HG02623 (cell line): ENCODE data around the gene ATM.
"Not testable (repeated sequence)": the region's sequence is repeated elsewhere in the genome, so short reads cannot be mapped to it uniquely, and the experiment has no call there.

ENCODE experiments used
- ATAC-seq: cut with Tn5 transposase; IDR thresholded peaks from one replicate; pipeline ENCODE4 v1.9.1; 2021; ENCODE audit warnings: moderate library complexity; ENCODE audit not compliant: unreplicated experiment

The ATM gene

GRCh38 chr11:108269583-108269982 is 46.7 kb downstream of the ATM start:
- ATAC-seq = no peak

DNA sequence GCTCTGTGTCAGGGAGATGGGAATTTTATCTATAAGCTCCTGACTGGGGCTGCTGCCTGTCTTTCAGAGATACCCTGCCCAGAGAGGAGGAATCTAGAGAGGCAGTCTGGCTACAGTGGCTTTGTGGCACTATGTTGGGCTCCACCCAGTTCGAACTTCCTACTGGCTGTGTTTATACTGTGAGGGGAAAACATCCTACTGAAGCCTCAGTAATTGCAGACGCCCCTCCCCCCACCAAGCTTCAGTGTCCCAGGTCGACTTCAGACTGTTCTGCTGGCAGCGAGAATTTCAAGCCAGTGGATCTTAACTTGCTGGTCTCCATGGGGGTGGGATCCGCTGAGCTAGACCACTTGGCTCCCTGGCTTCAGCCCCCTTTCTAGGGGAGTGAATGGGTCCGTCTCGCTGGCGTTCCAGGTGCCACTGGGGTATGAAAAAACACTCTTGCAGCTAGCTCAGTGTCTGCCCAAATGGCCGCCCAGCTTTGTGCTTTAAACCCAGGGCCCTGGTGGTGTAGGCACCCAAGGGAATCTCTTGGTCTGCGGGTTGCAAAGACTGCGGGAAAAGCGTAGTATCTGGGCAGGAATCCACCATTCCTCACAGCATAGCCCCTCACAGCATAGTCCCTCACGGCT is 54.2 kb downstream of the ATM start:
- ATAC-seq = not testable (repeated sequence)

DNA sequence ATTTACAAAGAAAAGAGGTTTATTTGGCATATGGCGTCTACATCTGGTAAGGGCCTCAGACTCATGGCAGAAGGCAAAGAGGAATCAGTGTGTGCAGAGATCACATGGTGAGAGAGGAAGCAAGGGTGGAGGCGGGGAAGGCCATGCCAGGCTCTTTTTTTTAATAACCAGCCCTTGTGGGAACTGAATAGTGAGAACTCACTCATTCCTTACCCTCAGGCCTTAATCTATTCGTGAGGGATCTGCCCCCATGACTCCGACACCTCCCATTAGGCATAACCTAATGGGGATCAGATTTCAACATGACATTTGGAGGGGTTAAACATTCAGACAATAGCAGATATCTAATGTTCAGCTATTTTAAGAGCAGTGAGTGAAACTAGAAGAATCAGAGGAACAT is 55.7 kb downstream of the ATM start:
- ATAC-seq = no peak

DNA sequence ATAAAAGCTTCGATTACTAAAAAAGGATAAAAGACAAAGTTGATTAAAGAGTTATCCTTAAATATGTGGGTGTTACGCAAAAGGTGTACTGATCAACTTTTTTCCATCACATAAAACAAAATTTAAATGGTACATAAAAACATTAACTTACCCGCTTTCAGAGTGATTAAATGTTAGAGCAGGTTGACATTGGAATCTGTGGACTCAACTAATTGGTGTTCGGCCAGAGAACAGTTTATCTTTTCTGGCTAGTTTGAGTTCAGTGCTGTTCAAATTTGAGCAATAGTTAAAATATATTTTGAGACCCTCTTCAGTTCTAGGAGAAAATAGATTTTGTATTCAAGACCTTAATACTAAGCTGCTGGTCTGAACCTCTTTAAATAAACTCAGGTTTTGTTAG is 56.1 kb downstream of the ATM start:
- no peak for ATAC-seq

DNA sequence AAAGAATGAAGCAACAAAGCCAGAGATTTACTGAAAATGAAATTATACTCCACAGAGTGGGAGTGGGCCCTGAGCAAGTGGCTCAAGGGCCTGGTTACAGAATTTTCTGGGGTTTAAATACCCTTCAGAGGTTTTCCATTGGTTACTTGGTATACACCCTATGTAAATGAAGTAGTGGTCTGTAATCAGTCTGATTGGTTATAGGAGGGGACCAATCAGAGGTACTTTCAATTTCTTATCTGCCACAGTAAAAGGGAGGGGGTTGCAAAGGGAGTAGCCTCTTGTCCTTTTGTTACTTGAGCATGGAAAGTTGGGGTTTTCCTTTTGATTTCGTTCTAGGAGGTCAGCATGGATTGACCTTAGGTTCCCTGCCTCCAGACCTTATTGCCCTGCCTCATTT is 63.5 kb downstream of the ATM start:
- ATAC-seq = no peak

DNA sequence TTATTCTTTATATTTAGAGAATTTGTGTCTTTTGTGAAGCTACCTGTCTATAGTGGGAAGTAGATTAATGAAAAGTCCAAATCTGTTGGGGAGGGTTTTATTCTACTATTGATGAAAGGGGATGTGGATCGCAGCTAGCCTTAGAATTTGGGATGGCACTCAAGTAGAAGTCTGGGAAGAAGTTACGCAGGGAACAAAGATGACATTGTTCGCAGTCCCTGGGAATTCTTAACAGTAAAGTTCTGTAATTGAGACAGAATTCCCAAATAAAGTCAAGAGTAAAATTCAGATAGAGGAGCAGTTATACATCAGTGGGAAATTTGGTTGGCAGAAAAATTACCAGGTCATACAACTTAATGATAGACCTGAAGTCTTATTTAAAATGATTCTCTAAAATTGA is 64.1 kb downstream of the ATM start:
- no peak for ATAC-seq

DNA sequence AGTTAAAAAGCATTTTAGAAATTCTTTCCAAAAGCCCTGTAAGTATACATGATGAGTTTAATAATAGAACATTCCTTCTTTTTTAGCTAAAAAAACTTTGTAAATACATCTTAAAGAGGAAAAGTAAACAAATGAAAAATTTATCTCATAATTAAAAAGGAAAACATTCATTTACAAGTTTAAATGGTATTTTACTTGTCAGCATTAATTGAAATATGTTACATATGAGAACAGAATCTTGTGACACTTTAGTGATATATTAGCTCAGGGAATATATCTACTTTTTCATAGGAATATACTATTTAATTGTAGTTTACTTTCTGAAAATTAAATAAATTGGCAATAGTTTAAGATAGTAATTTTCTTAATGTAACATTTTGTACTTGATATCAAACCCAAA is 66.2 kb downstream of the ATM start:
- not testable (repeated sequence) for ATAC-seq

GRCh38 chr11:108289699-108290098 is 66.8 kb downstream of the ATM start:
- ATAC-seq = no peak

DNA sequence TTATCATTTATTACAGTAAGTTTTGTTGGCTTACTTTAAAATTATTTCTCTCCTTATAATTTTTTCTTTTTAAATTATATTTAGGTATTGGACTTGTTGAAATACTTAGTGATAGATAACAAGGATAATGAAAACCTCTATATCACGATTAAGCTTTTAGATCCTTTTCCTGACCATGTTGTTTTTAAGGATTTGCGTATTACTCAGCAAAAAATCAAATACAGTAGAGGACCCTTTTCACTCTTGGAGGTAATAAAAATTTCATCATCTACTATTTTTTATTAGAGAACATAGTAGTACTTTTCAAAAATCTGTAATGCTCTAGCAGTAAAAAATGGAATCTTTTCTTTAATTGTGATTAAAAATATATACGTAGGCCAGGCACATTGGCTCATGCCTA is 70.4 kb downstream of the ATM start:
- ATAC-seq = no peak

GRCh38 chr11:108302121-108302785 is 79.4 kb downstream of the ATM start:
- peak; percentile 66 for ATAC-seq

GRCh38 chr11:108307751-108308150 is 84.9 kb downstream of the ATM start:
- no peak for ATAC-seq

DNA sequence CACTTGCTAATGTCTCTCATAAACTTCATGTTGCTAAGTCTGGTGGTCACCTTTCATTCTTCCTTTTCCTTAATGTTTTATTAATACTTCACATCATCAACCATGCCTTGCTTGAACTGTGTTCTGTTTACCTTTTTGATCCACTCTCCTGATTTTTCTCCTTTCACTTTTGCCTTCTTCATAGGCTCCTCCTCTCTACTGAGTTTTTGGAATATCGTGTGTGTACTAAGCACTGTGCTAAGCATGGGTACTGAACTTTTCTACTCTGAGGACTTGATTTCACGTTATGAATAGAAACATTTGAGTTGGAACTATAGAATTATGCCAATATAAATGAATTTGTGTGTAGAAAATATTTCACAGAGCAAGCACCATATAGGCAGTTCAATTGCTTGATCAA is 90.6 kb downstream of the ATM start:
- no peak for ATAC-seq

DNA sequence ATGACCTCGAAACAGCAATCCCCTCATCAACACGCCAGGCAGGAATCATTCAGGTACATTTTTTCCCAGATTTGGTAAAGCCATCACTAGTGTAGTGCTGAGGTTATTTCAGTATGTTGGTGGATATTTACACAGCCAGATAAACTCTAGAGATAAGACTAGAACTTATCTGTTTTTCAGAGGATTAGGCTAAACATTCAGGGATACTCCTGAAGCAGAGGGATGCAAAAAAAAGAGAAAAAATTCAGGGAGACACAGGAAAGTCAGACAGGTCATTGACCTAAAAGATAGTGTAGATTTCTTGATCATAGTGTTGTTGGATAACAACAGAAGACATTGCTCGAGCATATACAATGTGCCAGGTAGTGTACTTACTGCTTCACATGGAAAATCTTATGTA is 93.2 kb downstream of the ATM start:
- ATAC-seq = no peak

GRCh38 chr11:108319541-108320145 is 96.8 kb downstream of the ATM start:
- no peak for ATAC-seq

- no peak for ATAC-seq
Observed at GRCh38 chr11:108322666-108323065, 99.8 kb downstream of the ATM start.

DNA sequence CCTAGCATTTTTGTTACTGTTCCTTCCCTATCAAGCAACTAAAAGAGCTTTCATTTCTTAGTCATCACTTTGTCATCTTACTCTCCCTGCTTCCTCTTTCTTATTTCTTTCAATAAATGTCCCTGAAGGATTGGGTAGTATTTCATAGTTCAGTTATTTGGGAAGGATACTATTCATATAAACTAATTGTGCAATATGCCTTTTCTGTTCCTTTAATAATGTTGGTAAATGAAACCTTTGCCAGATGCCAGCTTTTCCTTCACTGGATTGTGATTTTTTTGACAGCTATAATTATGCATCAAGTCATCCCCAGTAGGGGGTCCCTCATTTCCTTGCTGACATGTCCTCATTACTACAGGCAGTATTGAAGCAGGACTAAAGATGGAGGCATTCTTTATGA is 101.7 kb downstream of the ATM start:
- no peak for ATAC-seq

- no peak for ATAC-seq
Observed at GRCh38 chr11:108333403-108333899, 110.6 kb downstream of the ATM start.

DNA sequence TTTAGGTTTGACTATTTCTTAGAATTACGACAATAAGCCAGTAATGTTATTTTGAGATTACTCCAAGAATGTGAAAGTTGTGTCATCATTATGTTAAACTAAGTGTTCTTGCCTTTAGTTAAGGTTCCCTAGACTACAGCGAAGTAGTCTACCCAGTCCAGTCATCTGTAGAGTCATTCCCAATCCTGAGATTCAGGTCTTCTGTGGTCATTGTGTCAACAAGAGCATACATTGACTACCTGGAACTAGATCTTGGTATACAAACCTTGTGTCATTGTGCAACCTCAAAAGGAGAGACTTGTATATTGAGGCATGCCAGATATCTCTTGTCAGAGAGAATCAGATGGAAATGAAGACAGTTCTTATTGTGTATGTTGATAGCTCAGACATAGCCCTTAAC is 115.9 kb downstream of the ATM start:
- ATAC-seq = no peak

- no peak for ATAC-seq
Observed at GRCh38 chr11:108340973-108341372, 118.1 kb downstream of the ATM start.

GRCh38 chr11:108341654-108342053 is 118.8 kb downstream of the ATM start:
- ATAC-seq = no peak

DNA sequence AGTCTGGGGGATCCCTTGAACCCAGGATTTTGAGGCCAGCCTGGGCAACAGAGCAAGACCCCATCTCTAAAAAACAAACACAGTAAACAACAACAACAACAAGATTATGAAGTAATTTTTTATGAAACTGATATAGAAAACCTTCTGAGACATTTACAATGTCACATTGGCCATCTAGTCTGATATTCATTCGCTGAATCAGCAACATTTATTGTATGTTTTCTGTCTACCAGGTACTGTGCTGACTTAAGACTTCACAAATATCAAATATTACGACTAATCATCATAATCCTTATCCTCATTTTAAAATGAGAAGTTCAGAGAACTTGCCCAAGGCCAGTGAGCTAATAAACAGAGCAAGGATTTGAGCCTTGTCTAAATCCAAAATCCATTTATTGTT is 120.8 kb downstream of the ATM start:
- ATAC-seq = no peak

- ATAC-seq = no peak
Observed at GRCh38 chr11:108345767-108346166, 122.9 kb downstream of the ATM start.
